GM18907 (cell line): ENCODE results near the gene METTL13.

ENCODE experiments used
- ATAC-seq: cut with Tn5 transposase; IDR thresholded peaks from one replicate; pipeline ENCODE4 v1.9.1; 2021; ENCODE audit warnings: mild to moderate bottlenecking, moderate library complexity; ENCODE audit not compliant: unreplicated experiment

METTL13 gene

DNA sequence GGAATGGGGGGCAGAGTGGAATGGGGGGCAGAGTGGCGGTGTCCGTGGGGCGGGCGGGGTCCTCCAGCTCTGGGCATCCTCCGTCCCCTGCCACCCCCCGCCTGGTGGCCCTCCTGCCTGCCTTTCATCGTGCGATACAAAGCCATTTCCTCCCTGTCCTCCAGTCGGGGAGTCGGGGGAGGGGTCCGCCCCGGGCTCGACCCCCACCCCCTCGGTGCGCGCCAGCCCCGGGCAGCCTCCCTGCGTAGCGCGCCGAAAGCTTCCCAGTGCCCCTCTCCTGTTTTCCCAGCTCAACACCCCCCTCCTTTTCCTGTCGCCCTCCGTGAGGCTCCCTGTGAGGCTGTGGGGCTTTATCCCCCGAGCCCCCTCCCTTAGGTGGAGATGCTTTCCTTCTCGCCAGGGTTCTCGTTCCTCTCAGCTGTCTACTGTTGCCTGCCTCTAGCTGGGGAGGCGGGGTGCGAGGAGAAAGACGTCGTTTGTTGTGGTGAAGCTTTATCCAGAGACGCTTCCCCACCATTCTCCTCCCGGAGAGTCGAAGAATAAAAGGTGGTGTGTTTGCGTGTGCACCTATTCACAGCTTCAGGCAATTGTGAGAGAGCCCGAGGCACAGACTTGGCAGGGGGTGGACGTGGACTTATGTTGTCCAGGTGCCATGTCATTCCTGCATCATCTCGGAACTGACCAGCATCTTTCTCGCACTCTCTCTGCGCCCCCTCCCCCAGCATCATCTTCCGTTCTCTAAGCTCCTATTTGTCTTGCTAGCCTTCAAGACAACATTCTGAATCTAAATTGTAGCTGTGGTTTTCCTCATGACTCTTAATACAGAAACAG, 60.7 kb downstream of the METTL13 start:
- ATAC-seq = no peak

DNA sequence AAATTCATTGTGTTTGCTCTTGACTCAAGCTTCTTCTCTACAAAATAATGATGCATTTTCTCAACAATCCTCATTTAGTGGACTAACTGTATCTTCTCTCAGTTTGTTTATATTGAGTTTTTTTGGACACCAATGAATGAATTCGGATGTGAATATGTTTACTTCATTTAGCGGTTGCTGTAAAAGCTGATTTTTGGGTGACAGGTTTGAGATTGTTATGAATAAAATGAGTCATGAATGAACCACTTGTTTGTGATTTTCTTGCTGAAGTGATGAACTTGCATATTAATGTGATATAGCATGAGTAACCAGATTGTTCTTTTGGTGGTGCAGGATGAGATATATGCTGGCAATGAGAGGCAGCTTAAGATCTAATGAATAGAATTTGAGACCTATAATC, 62.9 kb downstream of the METTL13 start:
- no peak for ATAC-seq

DNA sequence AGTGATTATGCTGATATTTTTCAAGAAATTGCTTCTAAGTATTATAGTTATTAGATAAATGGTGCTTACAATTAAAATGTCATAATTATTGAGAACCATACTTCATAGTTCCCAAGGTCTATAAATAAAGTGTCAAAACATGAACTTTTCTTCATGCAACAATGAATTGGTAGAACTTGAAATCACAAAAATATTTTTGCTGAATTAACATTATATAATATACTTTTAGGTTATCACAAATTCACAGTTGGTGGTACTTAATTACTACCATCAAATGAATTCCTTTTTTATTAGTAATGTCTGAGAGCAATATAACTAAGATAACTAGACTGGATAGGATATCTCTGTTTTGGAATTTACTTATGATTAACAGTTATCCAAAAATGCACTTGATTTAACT, 64.5 kb downstream of the METTL13 start:
- ATAC-seq = no peak
